ENCODE data around the gene RFX3. TPM values are rescaled to one million over a fixed set of nuclear protein-coding genes. Genes with fewer than 3 reads are reported as not detected.
A peak's percentile ranks its signal among the peaks of the same experiment; 100 is the strongest.
"Not testable (repeated sequence)": the region's sequence is repeated elsewhere in the genome, so short reads cannot be mapped to it uniquely, and the experiment has no call there.

The RFX3 gene
- total RNA-seq, 6 donors from 2014 or later, result 7.3 to 32.0 (median 19.9) TPM

DNA sequence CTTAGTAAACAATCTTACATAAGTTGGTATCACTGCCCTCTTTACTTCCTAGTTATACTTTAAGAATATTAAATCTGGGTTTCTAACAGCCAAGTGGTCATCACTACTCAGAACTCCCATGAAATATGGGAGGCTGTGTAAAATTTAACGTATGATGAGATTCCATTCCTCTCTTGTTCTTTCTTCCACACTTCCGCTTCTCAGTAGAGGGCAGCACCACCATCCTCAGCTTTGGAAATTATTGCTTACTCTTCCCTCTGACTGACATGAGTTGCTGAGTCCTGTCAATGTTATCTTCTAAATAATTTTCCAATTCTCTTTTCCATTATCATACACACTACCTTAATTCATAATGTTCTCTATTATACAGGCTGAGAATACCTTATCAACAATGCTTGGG is 194.0 kb downstream of the RFX3 start:
- Histone ChIP-seq H3K27me3 (no peaks in the 10 kb centered on the region), H3K36me3 (no peaks in the 10 kb centered on the region), H3K9me3 (no peaks in the 10 kb centered on the region), H3K4me1 (peaks cover 0 to 7% (median 0%) of the 10 kb centered on the region in 4 donors), H3K4me3 (no peak overlapping the region), H3K27ac (no peak overlapping the region)
- ATAC-seq (ENCODE audit: low FRiP score in 2 of 2), result no peak
- no peak for DNase-seq
- TF ChIP-seq, protein P1, sequence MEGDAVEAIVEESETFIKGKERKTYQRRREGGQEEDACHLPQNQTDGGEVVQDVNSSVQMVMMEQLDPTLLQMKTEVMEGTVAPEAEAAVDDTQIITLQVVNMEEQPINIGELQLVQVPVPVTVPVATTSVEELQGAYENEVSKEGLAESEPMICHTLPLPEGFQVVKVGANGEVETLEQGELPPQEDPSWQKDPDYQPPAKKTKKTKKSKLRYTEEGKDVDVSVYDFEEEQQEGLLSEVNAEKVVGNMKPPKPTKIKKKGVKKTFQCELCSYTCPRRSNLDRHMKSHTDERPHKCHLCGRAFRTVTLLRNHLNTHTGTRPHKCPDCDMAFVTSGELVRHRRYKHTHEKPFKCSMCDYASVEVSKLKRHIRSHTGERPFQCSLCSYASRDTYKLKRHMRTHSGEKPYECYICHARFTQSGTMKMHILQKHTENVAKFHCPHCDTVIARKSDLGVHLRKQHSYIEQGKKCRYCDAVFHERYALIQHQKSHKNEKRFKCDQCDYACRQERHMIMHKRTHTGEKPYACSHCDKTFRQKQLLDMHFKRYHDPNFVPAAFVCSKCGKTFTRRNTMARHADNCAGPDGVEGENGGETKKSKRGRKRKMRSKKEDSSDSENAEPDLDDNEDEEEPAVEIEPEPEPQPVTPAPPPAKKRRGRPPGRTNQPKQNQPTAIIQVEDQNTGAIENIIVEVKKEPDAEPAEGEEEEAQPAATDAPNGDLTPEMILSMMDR (IDR thresholded peaks at IDR 0.05), result no peak
- TF ChIP-seq EP300 (IDR thresholded peaks at IDR 0.05) (no peak), POLR2AphosphoS5 (IDR thresholded peaks at IDR 0.05) (no peak), POLR2A (IDR thresholded peaks at IDR 0.05) (no peak)
- 81% methylated on average over 2 of the region's 2 CpGs for WGBS, 2 donors

DNA sequence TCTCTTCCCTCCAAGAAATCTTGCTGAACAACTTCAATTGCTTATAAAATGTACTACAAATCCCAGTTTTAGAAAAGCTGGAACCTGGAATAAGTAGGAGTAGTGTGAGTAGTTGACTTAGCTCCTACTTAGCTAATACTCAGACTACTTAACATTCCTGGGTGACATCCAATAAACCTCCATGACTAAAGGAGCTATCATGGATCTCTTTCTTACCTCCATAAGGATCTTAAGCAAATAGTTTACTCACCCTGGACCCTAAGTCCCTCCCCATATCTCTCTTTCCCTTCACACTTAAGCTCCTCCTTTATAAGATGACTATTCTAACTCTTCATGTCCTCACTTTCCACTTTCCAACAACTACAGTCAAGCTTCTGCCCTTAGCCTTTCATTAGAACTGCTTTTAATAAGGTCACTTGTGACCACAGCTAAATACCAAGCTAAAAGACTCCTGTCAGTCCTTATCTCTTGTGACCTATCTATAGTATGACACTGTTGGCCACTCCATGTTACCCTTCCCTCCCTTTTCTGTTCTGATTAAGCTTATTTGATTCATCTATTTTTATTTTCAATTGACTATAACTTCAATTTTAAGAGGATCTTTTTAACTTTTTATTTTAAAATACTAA is 194.9 kb downstream of the RFX3 start:
- DNase-seq (no peak), ATAC-seq (ENCODE audit: low FRiP score in 2 of 2) (peak; percentile 34 to 67)
- H3K36me3 ChIP-seq, result no peaks in the 10 kb centered on the region
- H3K4me1 ChIP-seq, result peaks cover 0 to 7% (median 0%) of the 10 kb centered on the region in 4 donors
- TF ChIP-seq, protein P1 (IDR thresholded peaks at IDR 0.05), result no peak
- no peak for TF ChIP-seq POLR2A (IDR thresholded peaks at IDR 0.05)
- TF ChIP-seq POLR2AphosphoS5 (IDR thresholded peaks at IDR 0.05), result no peak
- TF ChIP-seq EP300 (IDR thresholded peaks at IDR 0.05), result no peak
- H3K4me3 ChIP-seq, result no peak overlapping the region
- no peak overlapping the region for H3K27ac ChIP-seq
- no peaks in the 10 kb centered on the region for H3K27me3 ChIP-seq
- H3K9me3 ChIP-seq, result no peaks in the 10 kb centered on the region

DNA sequence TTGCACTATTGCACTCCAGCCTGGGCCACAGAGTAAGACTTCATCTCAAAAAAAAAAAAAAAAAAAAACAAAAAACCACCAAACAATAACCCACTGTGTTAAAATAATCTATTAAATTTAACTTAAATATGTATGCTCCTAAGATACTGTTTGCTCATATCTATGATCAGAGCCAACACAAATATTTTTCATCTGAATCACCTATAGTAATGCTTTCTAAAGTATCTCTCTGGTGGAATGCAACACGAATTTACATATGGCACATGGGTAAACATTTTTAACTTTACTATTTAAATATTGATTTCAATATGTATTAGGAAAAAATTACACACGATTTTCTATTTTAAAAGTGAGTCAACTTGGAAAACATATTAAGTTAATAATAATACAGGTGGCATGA is 196.4 kb downstream of the RFX3 start:
- Histone ChIP-seq H3K27ac (no peak overlapping the region), H3K36me3 (no peaks in the 10 kb centered on the region), H3K4me1 (peaks cover 0 to 7% (median 0%) of the 10 kb centered on the region in 4 donors), H3K4me3 (no peak overlapping the region), H3K27me3 (no peaks in the 10 kb centered on the region), H3K9me3 (no peaks in the 10 kb centered on the region)
- ATAC-seq (ENCODE audit: low FRiP score in 2 of 2), result no peak
- WGBS, 2 donors, result 80 to 83% methylated on average over 2 of the region's 2 CpGs
- DNase-seq, result no peak
- TF ChIP-seq, protein P1 (IDR thresholded peaks at IDR 0.05), result no peak
- TF ChIP-seq POLR2A (IDR thresholded peaks at IDR 0.05) (no peak), EP300 (IDR thresholded peaks at IDR 0.05) (no peak), POLR2AphosphoS5 (IDR thresholded peaks at IDR 0.05) (no peak)

DNA sequence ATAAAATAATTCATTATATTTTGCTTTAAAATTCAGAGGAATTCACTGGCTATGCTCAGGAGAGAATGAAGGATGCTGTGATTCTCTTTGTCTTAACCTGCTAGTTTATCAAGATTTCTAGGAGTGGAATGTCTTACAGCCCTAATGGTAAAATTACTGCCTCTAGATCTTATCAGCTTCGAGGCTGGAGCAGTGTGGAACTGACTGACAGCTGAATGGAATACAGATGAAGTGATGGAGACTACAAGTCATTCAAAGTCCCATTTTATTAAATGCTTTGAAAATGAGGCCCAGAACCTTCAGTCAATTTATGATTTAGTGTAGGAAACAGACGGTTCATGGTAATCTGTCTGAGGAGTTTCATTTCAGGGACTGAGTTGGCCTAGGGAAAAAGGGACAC is 202.1 kb downstream of the RFX3 start:
- H3K9me3 ChIP-seq, result no peaks in the 10 kb centered on the region
- no peaks in the 10 kb centered on the region for H3K36me3 ChIP-seq
- H3K27ac ChIP-seq, result no peak overlapping the region
- WGBS, 2 donors, result 41 to 61% methylated on average over 2 of the region's 2 CpGs
- TF ChIP-seq POLR2A (IDR thresholded peaks at IDR 0.05), result no peak
- no peak for TF ChIP-seq EP300 (IDR thresholded peaks at IDR 0.05)
- TF ChIP-seq, protein P1 (IDR thresholded peaks at IDR 0.05), result no peak
- no peak for TF ChIP-seq POLR2AphosphoS5 (IDR thresholded peaks at IDR 0.05)
- ATAC-seq (ENCODE audit: low FRiP score in 2 of 2) (no peak), DNase-seq (no peak)
- no peak overlapping the region for H3K4me3 ChIP-seq
- H3K4me1 ChIP-seq, result no peaks in the 10 kb centered on the region
- H3K27me3 ChIP-seq, result no peaks in the 10 kb centered on the region

DNA sequence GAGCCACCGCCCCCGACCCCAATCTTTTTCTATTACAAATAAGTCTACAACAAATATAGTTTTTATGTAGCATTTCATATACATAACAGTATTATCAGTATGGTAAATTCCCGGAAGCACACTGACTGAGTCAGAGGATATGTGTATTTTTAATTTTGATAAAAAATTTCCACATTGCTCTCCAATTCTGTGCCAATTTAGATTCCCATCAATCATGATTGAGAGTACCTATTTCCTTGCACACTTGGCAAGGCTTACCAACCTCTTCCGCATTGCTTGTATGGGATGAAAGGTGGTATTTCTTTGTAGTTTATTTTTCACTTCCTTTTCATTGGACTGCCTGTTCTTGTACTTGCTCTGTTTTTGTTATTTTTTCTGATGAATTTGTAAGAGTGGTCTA is 204.6 kb downstream of the RFX3 start:
- TF ChIP-seq EP300 (IDR thresholded peaks at IDR 0.05) (no peak), POLR2A (IDR thresholded peaks at IDR 0.05) (no peak)
- WGBS, 2 donors, result 62 to 80% methylated on average over 4 of the region's 4 CpGs
- Histone ChIP-seq H3K36me3 (no peaks in the 10 kb centered on the region), H3K9me3 (peaks cover 0 to 3% (median 0%) of the 10 kb centered on the region in 4 donors), H3K27me3 (no peaks in the 10 kb centered on the region), H3K27ac (no peak overlapping the region), H3K4me1 (no peaks in the 10 kb centered on the region), H3K4me3 (no peak overlapping the region)
- no peak for DNase-seq
- ATAC-seq (ENCODE audit: low FRiP score in 2 of 2), result no peak

DNA sequence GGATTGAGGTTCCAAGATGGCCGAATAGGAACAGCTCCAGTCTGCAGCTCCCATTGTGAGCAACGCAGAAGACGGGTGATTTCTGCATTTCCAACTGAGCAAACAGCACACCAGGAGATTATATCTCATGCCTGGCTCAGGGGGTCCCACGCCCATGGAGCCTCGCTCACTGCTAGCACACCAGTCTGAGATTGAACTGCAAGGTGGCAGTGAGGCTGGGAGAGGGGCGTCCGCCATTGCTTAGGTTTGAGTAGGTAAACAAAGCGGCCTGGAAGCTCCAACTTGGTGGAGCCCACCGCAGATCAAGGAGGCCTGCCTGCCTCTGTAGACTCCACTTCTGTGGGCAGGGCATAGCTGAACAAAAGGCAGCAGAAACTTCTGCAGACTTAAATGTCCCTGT is 213.2 kb downstream of the RFX3 start:
- not testable (repeated sequence) for H3K4me1 ChIP-seq; H3K36me3 ChIP-seq; H3K27me3 ChIP-seq; DNase-seq; H3K9me3 ChIP-seq; H3K27ac ChIP-seq; H3K4me3 ChIP-seq; ATAC-seq (ENCODE audit: low FRiP score in 2 of 2)
- 96 to 97% methylated on average over 9 of the region's 9 CpGs for WGBS, 2 donors
